H1 (cell line): Measurements from ENCODE around the gene DDB1. TPM values are rescaled to one million over a fixed set of nuclear protein-coding genes. Genes with fewer than 3 reads are reported as not detected.

Experiments
- ASH2L ChIP-seq: fragments of 200-600, 300-600 bp; sonication (generic); IDR thresholded peaks from one replicate; pipeline ENCODE4 v1.7.1; 2017; ENCODE audit warnings: low read length
- CBX8 ChIP-seq: fragments of 300-800, 300-1000 bp; sonication (generic); IDR thresholded peaks from 2 replicates; pipeline ENCODE4 v1.7.1; 2016; ENCODE audit warnings: low read depth, low read length, borderline replicate concordance
- CREB1 ChIP-seq: IDR thresholded peaks from 2 replicates; pipeline ENCODE4 v1.6.1; 2012; ENCODE audit warnings: inconsistent platforms
- GABPA ChIP-seq: IDR thresholded peaks from 2 replicates; pipeline ENCODE4 v1.6.1; 2011; ENCODE audit warnings: mild to moderate bottlenecking, low read length, moderate library complexity, borderline replicate concordance; ENCODE audit not compliant: insufficient read depth
- HDAC2 ChIP-seq, 2 experiments: fragments of 300-600 bp in 1 of 2; sonication (generic) in 1 of 2; IDR thresholded peaks; 2 replicates each; pipeline ENCODE4 v1.6.1; 2011 to 2012; ENCODE audit warnings: low read depth in 2 of 2, low read length in 2 of 2, mild to moderate bottlenecking in 2 of 2, moderate library complexity in 2 of 2, borderline replicate concordance in 1 of 2, inconsistent platforms in 1 of 2
- SAP30 ChIP-seq: fragments of 300-600 bp; sonication (generic); IDR thresholded peaks from 2 replicates; pipeline ENCODE4 v1.7.1; 2012; ENCODE audit warnings: low read length, moderate library complexity, mild to moderate bottlenecking, inconsistent platforms; ENCODE audit not compliant: insufficient read depth, insufficient replicate concordance
- polyA plus RNA-seq, 7 experiments: library from polyadenylated mRNA; depleted of rRNA in 3 of 7; stranded (reverse) in 5 of 7; unstranded in 2 of 7; fragments of >200 nt in 5 of 7; fragments of 200-250 nt in 2 of 7; gene quantifications; 1 replicate in 5 of 7; 2 replicates in 1 of 7; 4 replicates in 1 of 7; pipeline versions ENCODE4 v1.2.1 to v1.2.3, GENCODE V29; 2011 to 2013; ENCODE audit warnings: missing spikeins in 2 of 7, mixed read lengths in 2 of 7
- total RNA-seq: library from RNA; stranded (reverse); fragmentation: NEBNext Ultra II Directional; extraction: Animal tissue kit (Norgen Biotek cat#: 25700); gene quantifications from 2 replicates; pipeline ENCODE4 v1.2.1, GENCODE V29; 2021
- TF ChIP-seq, protein P1 (sequence below): fragments of 300-600 bp; sonication (generic); IDR thresholded peaks from 2 replicates; pipeline ENCODE4 v1.7.1; 2012; ENCODE audit warnings: low read length, moderate library complexity, mild to moderate bottlenecking, inconsistent platforms; ENCODE audit not compliant: insufficient replicate concordance
- TF ChIP-seq, protein P2 (sequence below): IDR thresholded peaks from 2 replicates; pipeline ENCODE4 v1.6.1; 2012; ENCODE audit warnings: low read length, inconsistent platforms

The DDB1 gene
- total and polyA plus RNA-seq, 2 of the 8 experiments (the other 6 are each of a cell fraction or from before 2014, with no cell fraction given) = 275 to 306 TPM

DNA sequence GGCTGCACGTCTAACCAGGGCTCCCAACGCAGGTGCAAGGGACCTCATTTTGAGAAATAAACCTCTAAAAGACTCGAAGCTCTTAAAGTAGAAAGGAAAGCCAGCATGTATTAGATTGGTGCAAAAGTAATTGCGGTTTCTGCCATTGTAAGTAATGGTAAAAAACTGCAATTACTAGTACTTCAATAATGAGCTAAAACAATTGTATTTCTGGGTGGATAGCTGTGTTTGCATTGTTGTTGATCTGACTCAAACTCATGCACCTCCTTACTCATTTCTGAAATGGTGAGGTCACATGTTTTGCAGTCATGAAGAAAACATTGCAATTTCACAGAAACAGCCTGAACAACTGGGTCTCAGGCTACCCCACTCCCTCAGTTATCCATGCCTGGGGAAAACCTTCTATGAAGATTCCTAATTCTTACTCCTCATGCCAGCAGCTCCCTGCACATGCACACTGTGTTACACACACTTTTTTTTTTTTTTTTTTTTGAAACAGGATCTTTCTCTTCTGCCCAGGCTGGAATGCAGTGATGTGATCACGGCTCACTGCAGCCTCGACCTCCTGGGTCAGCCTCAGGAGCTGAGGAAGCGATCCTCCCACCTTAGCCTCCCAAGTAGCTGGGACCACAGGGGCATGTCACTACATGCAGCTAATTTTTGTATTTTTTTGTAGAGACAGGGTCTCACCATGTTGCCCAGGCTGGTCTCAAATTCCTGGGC lies 62.4 kb downstream of the DDB1 start (continued):
- TF ChIP-seq, protein P1, sequence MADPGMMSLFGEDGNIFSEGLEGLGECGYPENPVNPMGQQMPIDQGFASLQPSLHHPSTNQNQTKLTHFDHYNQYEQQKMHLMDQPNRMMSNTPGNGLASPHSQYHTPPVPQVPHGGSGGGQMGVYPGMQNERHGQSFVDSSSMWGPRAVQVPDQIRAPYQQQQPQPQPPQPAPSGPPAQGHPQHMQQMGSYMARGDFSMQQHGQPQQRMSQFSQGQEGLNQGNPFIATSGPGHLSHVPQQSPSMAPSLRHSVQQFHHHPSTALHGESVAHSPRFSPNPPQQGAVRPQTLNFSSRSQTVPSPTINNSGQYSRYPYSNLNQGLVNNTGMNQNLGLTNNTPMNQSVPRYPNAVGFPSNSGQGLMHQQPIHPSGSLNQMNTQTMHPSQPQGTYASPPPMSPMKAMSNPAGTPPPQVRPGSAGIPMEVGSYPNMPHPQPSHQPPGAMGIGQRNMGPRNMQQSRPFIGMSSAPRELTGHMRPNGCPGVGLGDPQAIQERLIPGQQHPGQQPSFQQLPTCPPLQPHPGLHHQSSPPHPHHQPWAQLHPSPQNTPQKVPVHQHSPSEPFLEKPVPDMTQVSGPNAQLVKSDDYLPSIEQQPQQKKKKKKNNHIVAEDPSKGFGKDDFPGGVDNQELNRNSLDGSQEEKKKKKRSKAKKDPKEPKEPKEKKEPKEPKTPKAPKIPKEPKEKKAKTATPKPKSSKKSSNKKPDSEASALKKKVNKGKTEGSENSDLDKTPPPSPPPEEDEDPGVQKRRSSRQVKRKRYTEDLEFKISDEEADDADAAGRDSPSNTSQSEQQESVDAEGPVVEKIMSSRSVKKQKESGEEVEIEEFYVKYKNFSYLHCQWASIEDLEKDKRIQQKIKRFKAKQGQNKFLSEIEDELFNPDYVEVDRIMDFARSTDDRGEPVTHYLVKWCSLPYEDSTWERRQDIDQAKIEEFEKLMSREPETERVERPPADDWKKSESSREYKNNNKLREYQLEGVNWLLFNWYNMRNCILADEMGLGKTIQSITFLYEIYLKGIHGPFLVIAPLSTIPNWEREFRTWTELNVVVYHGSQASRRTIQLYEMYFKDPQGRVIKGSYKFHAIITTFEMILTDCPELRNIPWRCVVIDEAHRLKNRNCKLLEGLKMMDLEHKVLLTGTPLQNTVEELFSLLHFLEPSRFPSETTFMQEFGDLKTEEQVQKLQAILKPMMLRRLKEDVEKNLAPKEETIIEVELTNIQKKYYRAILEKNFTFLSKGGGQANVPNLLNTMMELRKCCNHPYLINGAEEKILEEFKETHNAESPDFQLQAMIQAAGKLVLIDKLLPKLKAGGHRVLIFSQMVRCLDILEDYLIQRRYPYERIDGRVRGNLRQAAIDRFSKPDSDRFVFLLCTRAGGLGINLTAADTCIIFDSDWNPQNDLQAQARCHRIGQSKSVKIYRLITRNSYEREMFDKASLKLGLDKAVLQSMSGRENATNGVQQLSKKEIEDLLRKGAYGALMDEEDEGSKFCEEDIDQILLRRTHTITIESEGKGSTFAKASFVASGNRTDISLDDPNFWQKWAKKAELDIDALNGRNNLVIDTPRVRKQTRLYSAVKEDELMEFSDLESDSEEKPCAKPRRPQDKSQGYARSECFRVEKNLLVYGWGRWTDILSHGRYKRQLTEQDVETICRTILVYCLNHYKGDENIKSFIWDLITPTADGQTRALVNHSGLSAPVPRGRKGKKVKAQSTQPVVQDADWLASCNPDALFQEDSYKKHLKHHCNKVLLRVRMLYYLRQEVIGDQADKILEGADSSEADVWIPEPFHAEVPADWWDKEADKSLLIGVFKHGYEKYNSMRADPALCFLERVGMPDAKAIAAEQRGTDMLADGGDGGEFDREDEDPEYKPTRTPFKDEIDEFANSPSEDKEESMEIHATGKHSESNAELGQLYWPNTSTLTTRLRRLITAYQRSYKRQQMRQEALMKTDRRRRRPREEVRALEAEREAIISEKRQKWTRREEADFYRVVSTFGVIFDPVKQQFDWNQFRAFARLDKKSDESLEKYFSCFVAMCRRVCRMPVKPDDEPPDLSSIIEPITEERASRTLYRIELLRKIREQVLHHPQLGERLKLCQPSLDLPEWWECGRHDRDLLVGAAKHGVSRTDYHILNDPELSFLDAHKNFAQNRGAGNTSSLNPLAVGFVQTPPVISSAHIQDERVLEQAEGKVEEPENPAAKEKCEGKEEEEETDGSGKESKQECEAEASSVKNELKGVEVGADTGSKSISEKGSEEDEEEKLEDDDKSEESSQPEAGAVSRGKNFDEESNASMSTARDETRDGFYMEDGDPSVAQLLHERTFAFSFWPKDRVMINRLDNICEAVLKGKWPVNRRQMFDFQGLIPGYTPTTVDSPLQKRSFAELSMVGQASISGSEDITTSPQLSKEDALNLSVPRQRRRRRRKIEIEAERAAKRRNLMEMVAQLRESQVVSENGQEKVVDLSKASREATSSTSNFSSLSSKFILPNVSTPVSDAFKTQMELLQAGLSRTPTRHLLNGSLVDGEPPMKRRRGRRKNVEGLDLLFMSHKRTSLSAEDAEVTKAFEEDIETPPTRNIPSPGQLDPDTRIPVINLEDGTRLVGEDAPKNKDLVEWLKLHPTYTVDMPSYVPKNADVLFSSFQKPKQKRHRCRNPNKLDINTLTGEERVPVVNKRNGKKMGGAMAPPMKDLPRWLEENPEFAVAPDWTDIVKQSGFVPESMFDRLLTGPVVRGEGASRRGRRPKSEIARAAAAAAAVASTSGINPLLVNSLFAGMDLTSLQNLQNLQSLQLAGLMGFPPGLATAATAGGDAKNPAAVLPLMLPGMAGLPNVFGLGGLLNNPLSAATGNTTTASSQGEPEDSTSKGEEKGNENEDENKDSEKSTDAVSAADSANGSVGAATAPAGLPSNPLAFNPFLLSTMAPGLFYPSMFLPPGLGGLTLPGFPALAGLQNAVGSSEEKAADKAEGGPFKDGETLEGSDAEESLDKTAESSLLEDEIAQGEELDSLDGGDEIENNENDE = no peak
- TF ChIP-seq, protein P2, sequence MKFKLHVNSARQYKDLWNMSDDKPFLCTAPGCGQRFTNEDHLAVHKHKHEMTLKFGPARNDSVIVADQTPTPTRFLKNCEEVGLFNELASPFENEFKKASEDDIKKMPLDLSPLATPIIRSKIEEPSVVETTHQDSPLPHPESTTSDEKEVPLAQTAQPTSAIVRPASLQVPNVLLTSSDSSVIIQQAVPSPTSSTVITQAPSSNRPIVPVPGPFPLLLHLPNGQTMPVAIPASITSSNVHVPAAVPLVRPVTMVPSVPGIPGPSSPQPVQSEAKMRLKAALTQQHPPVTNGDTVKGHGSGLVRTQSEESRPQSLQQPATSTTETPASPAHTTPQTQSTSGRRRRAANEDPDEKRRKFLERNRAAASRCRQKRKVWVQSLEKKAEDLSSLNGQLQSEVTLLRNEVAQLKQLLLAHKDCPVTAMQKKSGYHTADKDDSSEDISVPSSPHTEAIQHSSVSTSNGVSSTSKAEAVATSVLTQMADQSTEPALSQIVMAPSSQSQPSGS = no peak
- no peak for TF ChIP-seq SAP30
- no peak for TF ChIP-seq GABPA
- TF ChIP-seq ASH2L = no peak
- TF ChIP-seq CREB1 = no peak
- no peak for TF ChIP-seq CBX8
- TF ChIP-seq HDAC2 (IDR thresholded peaks at IDR 0.05; ENCODE audit: borderline replicate concordance in 1 of 2, low read depth in 2 of 2, low read length in 2 of 2) = no peak
